GM13977 (cell line): ENCODE results near the gene CDKN2B.
"Not testable (repeated sequence)": the region's sequence is repeated elsewhere in the genome, so short reads cannot be mapped to it uniquely, and the experiment has no call there.

ENCODE experiments used
- DNase-seq: peaks from one replicate; pipeline ENCODE4 v3.0.0; 2012; ENCODE audit warnings: low spot score
- in situ Hi-C: fragments of 300-500 bp; cut with MboI; formaldehyde crosslinking; loops from one replicate; pipeline ENCODE4 v1.12.0; 2022; ENCODE audit warnings: low sequenced_read_pairs, low pct_unique_long_range_greater_than_20kb, mixed read lengths, inconsistent platforms; ENCODE audit not compliant: unreplicated experiment
- TF ChIP-seq, protein P1 (sequence below): IDR thresholded peaks from 2 replicates; pipeline ENCODE4 v1.5.1; 2012; ENCODE audit warnings: mild to moderate bottlenecking, control low read depth; ENCODE audit not compliant: insufficient read depth; ENCODE audit errors: extremely low read depth, missing control alignments

The CDKN2B gene

DNA sequence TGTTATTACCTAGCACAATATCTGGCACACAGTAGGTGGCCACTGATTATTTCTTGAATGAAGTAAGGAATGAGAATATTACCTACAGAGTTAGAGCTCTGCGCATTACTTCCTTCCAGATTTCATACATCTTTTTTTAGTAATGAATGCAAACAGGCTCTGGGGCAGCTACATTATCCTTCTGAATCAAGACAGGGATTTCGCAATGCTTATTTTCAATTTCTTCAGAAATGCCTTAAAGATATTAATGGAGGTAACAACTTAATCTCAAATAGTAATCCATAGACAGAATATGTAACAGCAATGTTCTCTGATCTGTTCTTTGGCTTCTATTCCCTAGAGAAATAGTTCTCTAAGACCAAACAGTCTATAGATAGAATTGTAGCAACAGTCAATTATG is 47.5 kb downstream of the CDKN2B start:
- in situ Hi-C loops = no loop called here
- DNase-seq = no peak
- TF ChIP-seq, protein P1, sequence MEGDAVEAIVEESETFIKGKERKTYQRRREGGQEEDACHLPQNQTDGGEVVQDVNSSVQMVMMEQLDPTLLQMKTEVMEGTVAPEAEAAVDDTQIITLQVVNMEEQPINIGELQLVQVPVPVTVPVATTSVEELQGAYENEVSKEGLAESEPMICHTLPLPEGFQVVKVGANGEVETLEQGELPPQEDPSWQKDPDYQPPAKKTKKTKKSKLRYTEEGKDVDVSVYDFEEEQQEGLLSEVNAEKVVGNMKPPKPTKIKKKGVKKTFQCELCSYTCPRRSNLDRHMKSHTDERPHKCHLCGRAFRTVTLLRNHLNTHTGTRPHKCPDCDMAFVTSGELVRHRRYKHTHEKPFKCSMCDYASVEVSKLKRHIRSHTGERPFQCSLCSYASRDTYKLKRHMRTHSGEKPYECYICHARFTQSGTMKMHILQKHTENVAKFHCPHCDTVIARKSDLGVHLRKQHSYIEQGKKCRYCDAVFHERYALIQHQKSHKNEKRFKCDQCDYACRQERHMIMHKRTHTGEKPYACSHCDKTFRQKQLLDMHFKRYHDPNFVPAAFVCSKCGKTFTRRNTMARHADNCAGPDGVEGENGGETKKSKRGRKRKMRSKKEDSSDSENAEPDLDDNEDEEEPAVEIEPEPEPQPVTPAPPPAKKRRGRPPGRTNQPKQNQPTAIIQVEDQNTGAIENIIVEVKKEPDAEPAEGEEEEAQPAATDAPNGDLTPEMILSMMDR = no peak

DNA sequence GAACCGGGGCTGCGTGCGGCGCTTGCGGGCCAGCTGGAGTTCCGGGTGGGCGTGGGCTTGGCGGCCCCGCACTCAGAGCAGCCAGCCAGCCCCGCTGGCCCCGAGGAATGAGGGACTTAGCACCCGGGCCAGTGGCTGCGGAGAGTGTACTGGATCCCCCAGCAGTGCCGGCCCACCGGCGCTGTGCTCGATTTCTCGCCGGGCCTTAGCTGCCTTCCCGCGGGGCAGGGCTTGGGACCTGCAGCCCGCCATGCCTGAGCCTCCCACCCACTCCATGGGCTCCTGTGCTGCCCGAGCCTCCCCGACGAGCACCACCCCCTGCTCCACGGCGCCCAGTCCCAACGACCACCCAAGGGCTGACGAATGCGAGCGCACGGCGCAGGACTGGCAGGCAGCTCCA is 49.8 kb downstream of the CDKN2B start:
- in situ Hi-C loops, DNase-seq: not testable (repeated sequence)

DNA sequence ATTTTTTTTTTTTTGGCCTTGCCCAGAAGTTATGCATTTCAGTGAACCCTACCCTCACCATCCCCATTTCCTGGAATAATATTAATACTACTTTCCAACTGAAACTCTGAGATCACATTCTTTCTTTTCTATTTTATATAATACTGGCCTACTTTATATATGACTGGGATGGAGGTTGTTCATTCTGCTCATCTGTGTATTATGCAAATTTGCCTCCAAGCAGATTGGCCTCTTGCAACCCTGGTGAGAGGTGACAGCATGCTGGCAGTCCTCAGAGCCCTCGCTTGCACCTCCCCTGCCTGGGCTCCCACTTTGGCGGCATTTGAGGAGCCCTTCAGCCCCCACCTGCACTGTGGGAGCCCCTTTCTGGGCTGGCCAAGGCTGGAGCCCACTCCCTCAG is 50.3 kb downstream of the CDKN2B start:
- DNase-seq = no peak
- in situ Hi-C loops = no loop called here
- TF ChIP-seq, protein P1 = no peak
